Inflammatory macrophage (primary cell): Measurements from ENCODE around the gene FRG2B.
"Not testable (repeated sequence)": the region's sequence is repeated elsewhere in the genome, so short reads cannot be mapped to it uniquely, and the experiment has no call there.

Source experiments
- DNase-seq, 2 donors: peaks; one replicate each; pipeline ENCODE4 v3.0.0-alpha.2; 2020 to 2022
- total RNA-seq, 18 experiments: gene quantifications; one replicate each; lab custom pipeline; 2026; ENCODE audit warnings: mixed read lengths in 6 of 18, inconsistent platforms in 2 of 18; lab: John Stamatoyannopoulos, UW

Gene FRG2B
- total RNA-seq: 0 reads per million in 18 experiments

- not testable (repeated sequence) for DNase-seq
Observed at GRCh38 chr10:133626695-133627094, at the start of gene FRG2B. FRG2B (minus strand) TSS chr10:133626795; CDS start chr10:133626742, 53 bp downstream.

- not testable (repeated sequence) for DNase-seq
Observed at GRCh38 chr10:133667446-133667845, 40.9 kb upstream of the FRG2B start.

- DNase-seq: not testable (repeated sequence)
Observed at GRCh38 chr10:133663544-133664160, 37.1 kb upstream of the FRG2B start.

DNA sequence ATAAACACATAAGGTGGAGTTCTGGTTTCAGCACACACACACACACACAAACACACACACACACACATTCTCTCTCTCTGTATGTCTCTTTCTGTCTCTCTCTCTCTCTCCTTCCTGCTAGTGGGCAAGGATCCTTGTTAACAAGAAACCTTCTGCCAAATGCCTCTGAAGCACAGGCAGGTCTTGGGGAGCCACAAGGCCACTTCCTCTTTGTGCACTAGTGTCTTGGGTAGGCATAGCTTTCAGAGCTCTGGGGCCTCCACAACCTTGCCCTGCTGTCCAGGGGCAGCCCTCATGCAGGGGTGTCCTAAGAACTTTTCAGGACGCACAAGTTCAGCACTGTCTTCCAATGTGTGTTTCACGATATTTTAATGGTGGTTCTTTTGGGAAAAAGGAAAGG is 34.5 kb upstream of the FRG2B start:
- not testable (repeated sequence) for DNase-seq

GRCh38 chr10:133660516-133660915 is 33.9 kb upstream of the FRG2B start:
- not testable (repeated sequence) for DNase-seq

GRCh38 chr10:133657276-133657675 is 30.7 kb upstream of the FRG2B start:
- not testable (repeated sequence) for DNase-seq

DNA sequence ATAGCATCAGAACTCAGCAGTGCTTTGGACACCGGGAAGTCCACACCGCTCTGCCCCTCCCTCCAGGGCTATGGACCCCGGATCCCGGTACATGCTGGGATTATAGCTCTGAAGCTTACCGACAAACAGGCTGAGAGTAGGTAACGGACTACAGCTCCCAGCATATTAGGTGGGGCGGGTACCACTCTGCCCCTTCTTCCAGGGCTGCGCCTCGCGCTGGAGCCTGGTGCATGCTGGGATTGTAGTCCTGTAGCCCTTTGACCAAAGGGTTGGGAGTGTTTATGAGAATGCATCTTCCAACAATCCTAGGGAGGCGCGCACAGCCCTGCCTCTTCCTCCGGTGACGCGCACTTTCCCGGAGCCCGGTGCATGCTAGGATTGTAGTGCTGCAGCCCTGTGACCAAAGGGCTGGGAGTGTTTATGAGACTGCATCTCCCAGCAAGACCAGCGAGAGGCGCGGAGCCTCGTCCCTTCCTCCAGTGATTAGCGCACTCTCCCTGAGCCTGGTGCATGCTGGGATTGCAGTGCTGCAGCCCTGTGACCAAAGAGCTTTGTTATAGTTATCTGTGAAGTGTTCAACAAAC is 22.4 kb upstream of the FRG2B start:
- DNase-seq: not testable (repeated sequence)

GRCh38 chr10:133647075-133647748 is 20.6 kb upstream of the FRG2B start:
- DNase-seq: not testable (repeated sequence)

DNA sequence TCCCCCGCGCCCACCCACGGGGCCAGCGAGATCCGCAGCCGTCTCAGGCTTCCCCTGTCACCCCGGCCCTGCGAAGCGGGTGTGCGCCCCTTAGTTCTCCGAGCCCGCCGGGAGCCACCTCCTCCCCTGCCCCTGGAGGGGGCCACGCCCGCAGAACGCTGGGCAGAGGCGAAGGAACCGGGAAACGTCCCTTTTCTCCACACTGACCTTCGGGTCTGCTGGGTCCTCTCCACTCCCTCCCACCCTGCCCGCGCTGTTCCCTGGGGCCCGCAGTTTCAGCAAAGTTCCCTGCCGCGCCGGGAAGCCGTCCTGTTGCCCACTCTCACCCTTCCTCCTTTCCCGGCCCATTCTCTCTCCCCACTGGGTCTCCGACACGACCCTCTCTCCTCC is 11.2 kb upstream of the FRG2B start:
- DNase-seq: not testable (repeated sequence)

- not testable (repeated sequence) for DNase-seq
Observed at GRCh38 chr10:133637202-133637845, 10.7 kb upstream of the FRG2B start.

- not testable (repeated sequence) for DNase-seq
Observed at GRCh38 chr10:133630723-133631249, 4.2 kb upstream of the FRG2B start.

- not testable (repeated sequence) for DNase-seq
Observed at GRCh38 chr10:133622544-133622943, 4.1 kb downstream of the FRG2B start.

GRCh38 chr10:133618851-133619250 is 7.7 kb downstream of the FRG2B start:
- no peak for DNase-seq

DNA sequence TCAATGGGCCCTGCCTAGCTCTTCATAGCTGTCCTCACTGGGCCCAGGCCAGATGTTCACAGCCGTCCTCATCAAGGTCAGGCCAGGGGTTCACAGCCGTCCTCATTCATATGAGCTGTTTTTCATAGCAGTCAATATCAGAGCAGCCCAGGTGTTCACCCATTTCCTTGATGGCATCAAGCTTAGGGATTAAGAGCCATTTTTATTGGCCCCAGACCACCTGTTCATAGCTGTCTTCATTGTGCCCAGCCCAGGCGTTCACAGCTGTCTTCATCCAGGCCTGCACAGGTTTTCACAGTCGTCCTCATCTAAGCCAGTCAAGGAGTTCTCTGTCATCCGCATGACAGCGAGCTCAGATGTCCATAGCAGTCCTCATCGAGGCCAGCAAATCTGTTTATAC is 9.4 kb downstream of the FRG2B start:
- DNase-seq: no peak

- DNase-seq: no peak
Observed at GRCh38 chr10:133616371-133617130, 10.0 kb downstream of the FRG2B start.

- no peak for DNase-seq
Observed at GRCh38 chr10:133614830-133615580, 11.6 kb downstream of the FRG2B start.

- no peak for DNase-seq
Observed at GRCh38 chr10:133613699-133614098, 12.9 kb downstream of the FRG2B start.

DNA sequence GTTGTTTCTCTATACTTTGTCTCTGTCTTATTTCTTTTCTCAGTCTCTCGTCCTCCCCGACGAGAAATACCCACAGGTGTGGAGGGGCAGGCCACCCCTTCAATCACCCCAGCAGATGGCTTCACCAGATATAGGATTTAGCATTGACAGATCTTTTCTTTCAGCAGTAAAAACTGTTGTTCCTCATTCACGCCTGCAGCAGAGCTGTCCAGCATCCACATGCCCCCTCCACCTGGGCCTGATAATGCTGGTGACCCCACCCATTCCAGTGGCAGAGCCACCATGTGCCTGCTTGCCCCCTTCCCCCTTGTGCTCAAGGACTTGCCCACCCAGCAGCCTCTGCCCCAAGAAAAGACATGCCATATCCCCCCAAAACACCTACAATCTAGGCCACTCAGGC is 15.5 kb downstream of the FRG2B start:
- DNase-seq: no peak

DNA sequence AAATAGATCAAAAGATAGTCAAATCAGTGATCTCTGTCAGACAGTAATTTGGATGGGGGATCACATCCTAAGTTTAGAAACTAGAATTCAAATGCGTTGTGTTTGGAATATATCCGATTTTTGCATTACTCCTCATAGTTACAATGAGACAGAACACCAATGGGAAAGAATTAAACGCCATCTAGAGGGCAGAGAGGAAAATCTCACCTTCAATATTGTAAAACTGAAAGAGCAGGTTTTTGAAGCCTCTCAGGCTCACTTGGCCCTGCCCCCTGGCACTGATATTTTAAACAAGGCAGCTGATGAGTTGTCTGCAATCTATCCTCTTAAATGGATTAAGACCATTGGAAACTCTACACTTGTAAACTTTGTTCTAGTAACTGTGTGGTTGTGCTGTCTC is 17.7 kb downstream of the FRG2B start:
- DNase-seq: no peak

- DNase-seq: not testable (repeated sequence)
Observed at GRCh38 chr10:133603434-133603833, 23.2 kb downstream of the FRG2B start.

DNA sequence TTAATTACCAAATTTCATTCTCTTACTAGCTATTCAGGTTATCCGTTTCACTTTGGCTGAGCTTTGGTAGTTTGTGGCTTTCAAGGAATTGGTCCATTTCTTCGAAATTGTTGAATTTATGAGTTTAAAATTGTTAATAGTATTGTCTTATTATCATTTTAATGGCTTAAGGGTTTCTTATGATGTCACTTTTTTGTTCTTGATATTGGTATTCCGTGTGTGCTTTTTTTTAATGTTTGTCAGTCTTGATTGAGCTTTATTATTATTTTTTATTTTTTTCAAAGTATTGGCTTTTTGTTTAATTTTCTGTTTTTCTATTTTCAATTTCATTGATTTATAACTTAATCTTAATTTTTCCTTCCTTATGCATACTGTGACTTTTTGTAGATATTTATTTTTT is 25.9 kb downstream of the FRG2B start:
- DNase-seq: no peak
